Ovary (tissue), 3 donors: ENCODE results near the gene GLT1D1.

ENCODE experiments used
- POLR2A ChIP-seq: fragments of 450-650 bp; IDR thresholded peaks from one replicate; pipeline ENCODE4 v1.6.1; 2017; ENCODE audit warnings: antibody characterized with exemption, mild to moderate bottlenecking, moderate library complexity
- TF ChIP-seq, protein P1 (sequence below), 3 donors: fragments of 450-650 bp in 2 of 3; fragments of 200-600 bp in 1 of 3; IDR thresholded peaks; one replicate each; pipeline versions ENCODE4 v1.5.1 to v1.8.0; 2016 to 2022; ENCODE audit warnings: antibody characterized with exemption in 3 of 3, mild to moderate bottlenecking in 1 of 3
- donor health status: DM: no; HTN: no; CAD: no.

DNA sequence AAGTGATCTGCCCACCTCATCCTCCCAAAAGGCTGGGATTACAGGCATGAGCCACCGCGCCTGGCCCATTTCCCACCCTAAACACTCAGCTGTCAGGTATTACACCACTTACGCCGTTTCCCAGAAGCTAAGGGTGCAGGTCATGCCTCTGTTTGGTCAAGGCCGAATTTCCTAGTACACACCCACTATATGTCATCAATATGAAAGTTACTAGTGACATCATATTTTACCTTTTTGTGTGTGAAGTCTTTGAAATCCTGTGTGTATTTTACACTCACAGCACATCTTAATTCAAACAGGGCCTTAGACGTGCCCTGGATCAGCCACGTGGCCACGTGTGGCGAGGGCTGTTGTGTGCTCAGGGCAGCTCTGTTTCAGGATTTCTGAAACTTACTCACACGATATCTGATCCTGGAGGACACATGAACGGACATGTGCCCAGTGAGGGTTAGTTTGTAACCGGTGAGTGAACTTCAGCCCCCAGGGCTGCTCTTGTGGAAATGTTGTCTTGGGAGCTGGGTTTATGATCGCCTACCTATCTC is 51.8 kb downstream of the GLT1D1 start:
- TF ChIP-seq, protein P1, sequence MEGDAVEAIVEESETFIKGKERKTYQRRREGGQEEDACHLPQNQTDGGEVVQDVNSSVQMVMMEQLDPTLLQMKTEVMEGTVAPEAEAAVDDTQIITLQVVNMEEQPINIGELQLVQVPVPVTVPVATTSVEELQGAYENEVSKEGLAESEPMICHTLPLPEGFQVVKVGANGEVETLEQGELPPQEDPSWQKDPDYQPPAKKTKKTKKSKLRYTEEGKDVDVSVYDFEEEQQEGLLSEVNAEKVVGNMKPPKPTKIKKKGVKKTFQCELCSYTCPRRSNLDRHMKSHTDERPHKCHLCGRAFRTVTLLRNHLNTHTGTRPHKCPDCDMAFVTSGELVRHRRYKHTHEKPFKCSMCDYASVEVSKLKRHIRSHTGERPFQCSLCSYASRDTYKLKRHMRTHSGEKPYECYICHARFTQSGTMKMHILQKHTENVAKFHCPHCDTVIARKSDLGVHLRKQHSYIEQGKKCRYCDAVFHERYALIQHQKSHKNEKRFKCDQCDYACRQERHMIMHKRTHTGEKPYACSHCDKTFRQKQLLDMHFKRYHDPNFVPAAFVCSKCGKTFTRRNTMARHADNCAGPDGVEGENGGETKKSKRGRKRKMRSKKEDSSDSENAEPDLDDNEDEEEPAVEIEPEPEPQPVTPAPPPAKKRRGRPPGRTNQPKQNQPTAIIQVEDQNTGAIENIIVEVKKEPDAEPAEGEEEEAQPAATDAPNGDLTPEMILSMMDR (IDR thresholded peaks at IDR 0.05), result no peak
- TF ChIP-seq POLR2A, result no peak
